ENCODE data around the gene OIP5. TPM values are rescaled to one million over a fixed set of nuclear protein-coding genes. Genes with fewer than 3 reads are reported as not detected.

Gene OIP5
- total and polyA plus RNA-seq, 2 of the 13 experiments (the other 11 are each of a cell fraction or from before 2014, with no cell fraction given) = 10.7 to 38.0 TPM

- TF ChIP-seq ZNF382 (CRISPR knock-in tag; IDR thresholded peaks at IDR 0.05; ENCODE audit: borderline replicate concordance) (no peak), ZXDC (CRISPR knock-in tag; IDR thresholded peaks at IDR 0.05) (no peak), RFX3 (CRISPR knock-in tag; IDR thresholded peaks at IDR 0.05) (no peak), CEBPG (CRISPR knock-in tag; IDR thresholded peaks at IDR 0.05) (peak; percentile 47; the same call in 1 of the 2 replicates), NFIB (CRISPR knock-in tag; IDR thresholded peaks at IDR 0.05; ENCODE audit: borderline replicate concordance) (no peak), GFI1 (CRISPR knock-in tag; IDR thresholded peaks at IDR 0.05; ENCODE audit: borderline replicate concordance) (peak; percentile 64), SIN3B (IDR thresholded peaks at IDR 0.05; ENCODE audit: low read length) (peak; percentile 88), ZNF703 (CRISPR knock-in tag; IDR thresholded peaks at IDR 0.05; ENCODE audit: borderline replicate concordance) (0 out of 2 replicates have a peak, but pooled peaks have one; percentile 23), ZFX (CRISPR knock-in tag; IDR thresholded peaks at IDR 0.05; ENCODE audit: low read depth) (peak; percentile 63), HMGXB3 (CRISPR knock-in tag; IDR thresholded peaks at IDR 0.05; ENCODE audit: borderline replicate concordance) (no peak), CERS6 (CRISPR knock-in tag; IDR thresholded peaks at IDR 0.05) (no peak)
- TF ChIP-seq, protein P1, sequence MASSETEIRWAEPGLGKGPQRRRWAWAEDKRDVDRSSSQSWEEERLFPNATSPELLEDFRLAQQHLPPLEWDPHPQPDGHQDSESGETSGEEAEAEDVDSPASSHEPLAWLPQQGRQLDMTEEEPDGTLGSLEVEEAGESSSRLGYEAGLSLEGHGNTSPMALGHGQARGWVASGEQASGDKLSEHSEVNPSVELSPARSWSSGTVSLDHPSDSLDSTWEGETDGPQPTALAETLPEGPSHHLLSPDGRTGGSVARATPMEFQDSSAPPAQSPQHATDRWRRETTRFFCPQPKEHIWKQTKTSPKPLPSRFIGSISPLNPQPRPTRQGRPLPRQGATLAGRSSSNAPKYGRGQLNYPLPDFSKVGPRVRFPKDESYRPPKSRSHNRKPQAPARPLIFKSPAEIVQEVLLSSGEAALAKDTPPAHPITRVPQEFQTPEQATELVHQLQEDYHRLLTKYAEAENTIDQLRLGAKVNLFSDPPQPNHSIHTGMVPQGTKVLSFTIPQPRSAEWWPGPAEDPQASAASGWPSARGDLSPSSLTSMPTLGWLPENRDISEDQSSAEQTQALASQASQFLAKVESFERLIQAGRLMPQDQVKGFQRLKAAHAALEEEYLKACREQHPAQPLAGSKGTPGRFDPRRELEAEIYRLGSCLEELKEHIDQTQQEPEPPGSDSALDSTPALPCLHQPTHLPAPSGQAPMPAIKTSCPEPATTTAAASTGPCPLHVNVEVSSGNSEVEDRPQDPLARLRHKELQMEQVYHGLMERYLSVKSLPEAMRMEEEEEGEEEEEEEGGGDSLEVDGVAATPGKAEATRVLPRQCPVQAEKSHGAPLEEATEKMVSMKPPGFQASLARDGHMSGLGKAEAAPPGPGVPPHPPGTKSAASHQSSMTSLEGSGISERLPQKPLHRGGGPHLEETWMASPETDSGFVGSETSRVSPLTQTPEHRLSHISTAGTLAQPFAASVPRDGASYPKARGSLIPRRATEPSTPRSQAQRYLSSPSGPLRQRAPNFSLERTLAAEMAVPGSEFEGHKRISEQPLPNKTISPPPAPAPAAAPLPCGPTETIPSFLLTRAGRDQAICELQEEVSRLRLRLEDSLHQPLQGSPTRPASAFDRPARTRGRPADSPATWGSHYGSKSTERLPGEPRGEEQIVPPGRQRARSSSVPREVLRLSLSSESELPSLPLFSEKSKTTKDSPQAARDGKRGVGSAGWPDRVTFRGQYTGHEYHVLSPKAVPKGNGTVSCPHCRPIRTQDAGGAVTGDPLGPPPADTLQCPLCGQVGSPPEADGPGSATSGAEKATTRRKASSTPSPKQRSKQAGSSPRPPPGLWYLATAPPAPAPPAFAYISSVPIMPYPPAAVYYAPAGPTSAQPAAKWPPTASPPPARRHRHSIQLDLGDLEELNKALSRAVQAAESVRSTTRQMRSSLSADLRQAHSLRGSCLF (CRISPR knock-in tag; IDR thresholded peaks at IDR 0.05; ENCODE audit: borderline replicate concordance) = no peak
- TF ChIP-seq, protein P2, sequence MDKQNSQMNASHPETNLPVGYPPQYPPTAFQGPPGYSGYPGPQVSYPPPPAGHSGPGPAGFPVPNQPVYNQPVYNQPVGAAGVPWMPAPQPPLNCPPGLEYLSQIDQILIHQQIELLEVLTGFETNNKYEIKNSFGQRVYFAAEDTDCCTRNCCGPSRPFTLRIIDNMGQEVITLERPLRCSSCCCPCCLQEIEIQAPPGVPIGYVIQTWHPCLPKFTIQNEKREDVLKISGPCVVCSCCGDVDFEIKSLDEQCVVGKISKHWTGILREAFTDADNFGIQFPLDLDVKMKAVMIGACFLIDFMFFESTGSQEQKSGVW (CRISPR knock-in tag; IDR thresholded peaks at IDR 0.05; ENCODE audit: borderline replicate concordance) = no peak
Measured at GRCh38 chr15:41332194-41333025, at the start of gene OIP5, which contains the start of gene NUSAP1 (continued).
